ENCODE results near the gene PLSCR3.

DNA sequence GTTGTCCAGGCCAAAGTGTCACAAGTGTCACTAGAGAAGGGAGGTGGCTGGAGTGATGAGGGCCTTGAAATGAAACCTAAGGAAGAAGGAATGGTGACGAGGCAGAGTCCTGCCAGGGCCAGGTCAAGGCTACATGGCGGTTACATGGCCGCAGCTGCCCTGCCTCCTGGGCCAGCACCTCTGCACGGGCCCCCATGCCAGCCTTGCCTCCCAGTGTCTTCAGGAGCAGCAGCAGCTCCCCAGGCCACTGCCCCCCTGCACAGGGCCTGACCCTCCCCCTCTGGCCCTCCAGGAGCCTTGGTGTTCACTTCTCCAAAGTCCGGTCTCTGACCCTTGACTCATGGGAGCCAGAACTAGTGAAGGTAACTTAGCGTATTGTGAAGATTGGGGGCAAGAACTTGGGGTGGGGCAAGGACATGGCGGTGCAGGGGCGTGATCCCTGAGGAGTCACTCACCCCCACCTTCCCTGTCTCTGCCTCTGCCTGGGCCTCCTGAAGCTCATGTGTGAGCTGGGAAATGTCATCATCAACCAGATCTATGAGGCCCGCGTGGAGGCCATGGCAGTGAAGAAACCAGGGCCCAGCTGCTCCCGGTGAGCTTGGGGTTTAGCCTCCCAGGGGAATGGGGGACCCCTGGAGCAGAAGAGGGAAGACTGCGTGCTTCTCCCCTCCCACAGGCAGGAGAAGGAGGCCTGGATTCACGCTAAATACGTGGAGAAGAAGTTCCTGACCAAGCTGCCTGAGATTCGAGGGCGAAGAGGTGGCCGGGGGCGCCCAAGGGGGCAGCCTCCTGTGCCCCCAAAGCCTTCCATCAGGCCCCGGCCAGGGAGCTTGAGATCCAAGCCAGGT lies 46.5 kb downstream of the PLSCR3 start:
- TF ChIP-seq, protein P1, sequence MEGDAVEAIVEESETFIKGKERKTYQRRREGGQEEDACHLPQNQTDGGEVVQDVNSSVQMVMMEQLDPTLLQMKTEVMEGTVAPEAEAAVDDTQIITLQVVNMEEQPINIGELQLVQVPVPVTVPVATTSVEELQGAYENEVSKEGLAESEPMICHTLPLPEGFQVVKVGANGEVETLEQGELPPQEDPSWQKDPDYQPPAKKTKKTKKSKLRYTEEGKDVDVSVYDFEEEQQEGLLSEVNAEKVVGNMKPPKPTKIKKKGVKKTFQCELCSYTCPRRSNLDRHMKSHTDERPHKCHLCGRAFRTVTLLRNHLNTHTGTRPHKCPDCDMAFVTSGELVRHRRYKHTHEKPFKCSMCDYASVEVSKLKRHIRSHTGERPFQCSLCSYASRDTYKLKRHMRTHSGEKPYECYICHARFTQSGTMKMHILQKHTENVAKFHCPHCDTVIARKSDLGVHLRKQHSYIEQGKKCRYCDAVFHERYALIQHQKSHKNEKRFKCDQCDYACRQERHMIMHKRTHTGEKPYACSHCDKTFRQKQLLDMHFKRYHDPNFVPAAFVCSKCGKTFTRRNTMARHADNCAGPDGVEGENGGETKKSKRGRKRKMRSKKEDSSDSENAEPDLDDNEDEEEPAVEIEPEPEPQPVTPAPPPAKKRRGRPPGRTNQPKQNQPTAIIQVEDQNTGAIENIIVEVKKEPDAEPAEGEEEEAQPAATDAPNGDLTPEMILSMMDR (conservative IDR thresholded peaks at IDR 0.05 in 1 of 2, IDR thresholded peaks at IDR 0.05 in 1 of 2; ENCODE audit: extremely low read depth in 1 of 2, insufficient read depth in 1 of 2, low read depth in 1 of 2, low read length in 2 of 2), result no peak
- no peak for TF ChIP-seq EZH2 (IDR thresholded peaks at IDR 0.05; ENCODE audit: borderline replicate concordance, low read length)
